HepG2 (cell line): ENCODE data around the gene ARHGEF26.
A peak's percentile ranks its signal among the peaks of the same experiment; 100 is the strongest.

Experiments used
- EP300 ChIP-seq, 3 experiments: sonication (generic) in 1 of 3; formaldehyde crosslinking in 1 of 3; IDR thresholded peaks; 2 replicates each; pipeline versions ENCODE4 v1.5.1 to v1.6.1; 2011 to 2020; ENCODE audit warnings: low read depth in 2 of 3, low read length in 2 of 3, borderline replicate concordance in 1 of 3, improper control_type of control experiment in 1 of 3, mild to moderate bottlenecking in 1 of 3, missing genetic modification reagents in 1 of 3, moderate library complexity in 1 of 3
- MXI1 ChIP-seq: IDR thresholded peaks from 3 replicates; pipeline ENCODE4 v1.6.1; 2012; ENCODE audit warnings: low read depth, low read length, inconsistent platforms, borderline replicate concordance
- TAF1 ChIP-seq: sonication (generic); formaldehyde crosslinking; IDR thresholded peaks from 2 replicates; pipeline ENCODE4 v1.4.0; 2020; ENCODE audit warnings: missing genetic modification reagents
- ZKSCAN8 ChIP-seq: IDR thresholded peaks from 2 replicates; pipeline ENCODE4 v1.6.1; 2016; ENCODE audit warnings: borderline replicate concordance, missing genetic modification reagents, missing compliant biosample characterization
- ZNF10 ChIP-seq: sonication (generic); formaldehyde crosslinking; IDR thresholded peaks from 2 replicates; pipeline ENCODE4 v1.4.0; 2020; ENCODE audit warnings: mild to moderate bottlenecking, low read depth, missing genetic modification reagents, borderline replicate concordance
- ZNF530 ChIP-seq: sonication (generic); formaldehyde crosslinking; IDR thresholded peaks from 2 replicates; pipeline ENCODE4 v1.5.0; 2020; ENCODE audit warnings: low read depth, mild to moderate bottlenecking, missing genetic modification reagents
- ZNF552 ChIP-seq: sonication (generic); formaldehyde crosslinking; IDR thresholded peaks from 2 replicates; pipeline ENCODE4 v1.9.0; 2022; ENCODE audit warnings: missing genetic modification reagents, mild to moderate bottlenecking, borderline replicate concordance
- TF ChIP-seq, protein P1 (sequence below): sonication (generic); formaldehyde crosslinking; IDR thresholded peaks from 2 replicates; pipeline ENCODE4 v1.5.0; 2020; ENCODE audit warnings: mild to moderate bottlenecking, missing genetic modification reagents, moderate library complexity
- TF ChIP-seq, protein P2 (sequence below): IDR thresholded peaks from 2 replicates; pipeline ENCODE4 v1.6.1; 2012; ENCODE audit warnings: inconsistent platforms
- TF ChIP-seq, protein P3 (sequence below): IDR thresholded peaks from 2 replicates; pipeline ENCODE4 v1.6.1; 2018; ENCODE audit warnings: missing genetic modification reagents, mild to moderate bottlenecking, missing compliant biosample characterization

DNA sequence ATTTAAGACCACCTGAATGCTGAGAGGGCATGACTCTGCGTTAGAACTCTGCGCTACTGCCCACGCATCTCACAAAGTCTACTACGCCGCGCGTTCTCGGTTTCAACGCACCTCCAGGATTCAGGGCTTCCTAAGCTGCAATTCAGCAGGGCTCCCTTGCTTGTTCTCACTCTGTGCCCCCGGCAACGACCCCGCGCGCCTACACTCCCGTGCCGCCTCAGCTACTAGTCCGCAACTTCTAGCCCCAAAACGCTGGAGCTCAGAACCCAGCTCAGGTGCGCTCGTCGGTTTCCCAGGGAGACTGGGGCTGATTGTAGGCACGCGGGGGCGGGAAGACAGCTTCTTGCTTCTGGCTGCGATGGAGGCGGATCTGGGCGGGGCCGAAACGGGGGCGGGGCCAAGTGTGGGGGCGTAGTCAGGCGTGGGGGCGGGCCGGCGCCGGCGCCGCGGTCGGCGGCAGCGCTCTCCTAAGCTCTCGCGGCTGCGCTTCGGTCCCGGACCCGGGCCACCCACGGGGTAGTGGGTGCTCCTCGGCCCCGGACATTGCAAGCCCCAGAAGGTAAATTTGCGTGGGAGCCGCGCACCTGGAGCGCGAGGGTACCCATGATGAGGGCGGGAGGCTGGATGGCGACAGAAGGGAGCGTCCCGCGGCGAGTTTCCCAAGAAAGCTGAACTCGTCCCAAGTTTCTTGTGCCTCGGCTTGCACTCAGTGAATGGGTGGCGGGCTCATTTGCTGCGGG, at the start of gene ARHGEF26:
- TF ChIP-seq ZKSCAN8 = no peak
- no peak for TF ChIP-seq ZNF552 (CRISPR knock-in tag)
- TF ChIP-seq, protein P1, sequence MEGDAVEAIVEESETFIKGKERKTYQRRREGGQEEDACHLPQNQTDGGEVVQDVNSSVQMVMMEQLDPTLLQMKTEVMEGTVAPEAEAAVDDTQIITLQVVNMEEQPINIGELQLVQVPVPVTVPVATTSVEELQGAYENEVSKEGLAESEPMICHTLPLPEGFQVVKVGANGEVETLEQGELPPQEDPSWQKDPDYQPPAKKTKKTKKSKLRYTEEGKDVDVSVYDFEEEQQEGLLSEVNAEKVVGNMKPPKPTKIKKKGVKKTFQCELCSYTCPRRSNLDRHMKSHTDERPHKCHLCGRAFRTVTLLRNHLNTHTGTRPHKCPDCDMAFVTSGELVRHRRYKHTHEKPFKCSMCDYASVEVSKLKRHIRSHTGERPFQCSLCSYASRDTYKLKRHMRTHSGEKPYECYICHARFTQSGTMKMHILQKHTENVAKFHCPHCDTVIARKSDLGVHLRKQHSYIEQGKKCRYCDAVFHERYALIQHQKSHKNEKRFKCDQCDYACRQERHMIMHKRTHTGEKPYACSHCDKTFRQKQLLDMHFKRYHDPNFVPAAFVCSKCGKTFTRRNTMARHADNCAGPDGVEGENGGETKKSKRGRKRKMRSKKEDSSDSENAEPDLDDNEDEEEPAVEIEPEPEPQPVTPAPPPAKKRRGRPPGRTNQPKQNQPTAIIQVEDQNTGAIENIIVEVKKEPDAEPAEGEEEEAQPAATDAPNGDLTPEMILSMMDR (CRISPR knock-in tag) = 0 out of 2 replicates have a peak, but pooled peaks have one; percentile 4
- TF ChIP-seq, protein P2, sequence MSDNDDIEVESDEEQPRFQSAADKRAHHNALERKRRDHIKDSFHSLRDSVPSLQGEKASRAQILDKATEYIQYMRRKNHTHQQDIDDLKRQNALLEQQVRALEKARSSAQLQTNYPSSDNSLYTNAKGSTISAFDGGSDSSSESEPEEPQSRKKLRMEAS = no peak
- TF ChIP-seq EP300 (IDR thresholded peaks at IDR 0.05; ENCODE audit: low read depth in 2 of 2, low read length in 2 of 2) = no peak
- no peak for TF ChIP-seq EP300 (CRISPR knock-in tag; IDR thresholded peaks at IDR 0.05; ENCODE audit: borderline replicate concordance)
- TF ChIP-seq ZNF530 (CRISPR knock-in tag) = no peak
- no peak for TF ChIP-seq MXI1
- TF ChIP-seq, protein P3, sequence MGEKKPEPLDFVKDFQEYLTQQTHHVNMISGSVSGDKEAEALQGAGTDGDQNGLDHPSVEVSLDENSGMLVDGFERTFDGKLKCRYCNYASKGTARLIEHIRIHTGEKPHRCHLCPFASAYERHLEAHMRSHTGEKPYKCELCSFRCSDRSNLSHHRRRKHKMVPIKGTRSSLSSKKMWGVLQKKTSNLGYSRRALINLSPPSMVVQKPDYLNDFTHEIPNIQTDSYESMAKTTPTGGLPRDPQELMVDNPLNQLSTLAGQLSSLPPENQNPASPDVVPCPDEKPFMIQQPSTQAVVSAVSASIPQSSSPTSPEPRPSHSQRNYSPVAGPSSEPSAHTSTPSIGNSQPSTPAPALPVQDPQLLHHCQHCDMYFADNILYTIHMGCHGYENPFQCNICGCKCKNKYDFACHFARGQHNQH (CRISPR knock-in tag) = no peak
- TF ChIP-seq TAF1 (CRISPR knock-in tag) = peak; percentile 39; the same call in 1 of the 2 replicates
- TF ChIP-seq ZNF10 (CRISPR knock-in tag) = no peak
